ENCODE measurements around the gene TMPRSS4. TPM values are rescaled to one million over a fixed set of nuclear protein-coding genes. Genes with fewer than 3 reads are reported as not detected.

Gene TMPRSS4
- total RNA-seq, 1 experiment from 2014 or later = 1.5 TPM

- no peak for TF ChIP-seq CTCF (conservative IDR thresholded peaks at IDR 0.05; ENCODE audit: low read depth, low read length)
- TF ChIP-seq EZH2phosphoT487 (IDR thresholded peaks at IDR 0.05; ENCODE audit: borderline replicate concordance, low read length) = no peak
- TF ChIP-seq EZH2 (IDR thresholded peaks at IDR 0.05; ENCODE audit: low read length, unreplicated experiment) = no peak
- Histone ChIP-seq H3K9me3 (ENCODE audit: low read length) (no peaks in the 10 kb centered on the region), H3K36me3 (ENCODE audit: low read depth, low read length) (no peaks in the 10 kb centered on the region), H3K4me2 (ENCODE audit: low read length) (no peak overlapping the region; the same call in 1 of the 2 replicates), H4K20me1 (ENCODE audit: low read length) (no peaks in the 10 kb centered on the region), H2AFZ (ENCODE audit: low read length) (no peak overlapping the region), H3F3A (ENCODE audit: low read length, unreplicated experiment) (no peaks in the 10 kb centered on the region), H3K27me3 (ENCODE audit: low read length) (peaks cover 44% of the 10 kb centered on the region), H3K4me3 (ENCODE audit: low read length) (no peak overlapping the region), H3K4me1 (ENCODE audit: insufficient read depth, low read length) (peaks cover 1% of the 10 kb centered on the region; the same call in 1 of the 2 replicates), H3K79me2 (ENCODE audit: low read length) (no peaks in the 10 kb centered on the region), H3K27ac (ENCODE audit: low read length) (no peak overlapping the region), H3K9ac (ENCODE audit: low read length) (no peak overlapping the region), H3K9me2 (replicated peaks; ENCODE audit: low read length) (no peaks in the 10 kb centered on the region)
- no TSS peak for BruUV-seq (replicated peaks)
- ChIA-PET POLR2A (ENCODE audit: unreplicated experiment) (no interaction called here), CTCF (interaction anchor here (0.7 kb wide), 1 partner anchor 49 kb away, joined by 4 read pairs; no protein-coding TSS in a partner anchor)
- ATAC-seq (no peak), DNase-seq (no peak)
- intact Hi-C loops (cut with micrococcal nuclease) = loop anchor here (5.0 kb wide), 1 partner anchor 341 kb away; no protein-coding TSS in a partner anchor
These were observed 69.7 kb downstream of the TMPRSS4 start for GRCh38 chr11:118146554-118146953.

GRCh38 chr11:118147502-118147901 is 70.6 kb downstream of the TMPRSS4 start:
- H3K36me3 ChIP-seq (ENCODE audit: low read depth, low read length) = no peaks in the 10 kb centered on the region
- intact Hi-C loops (cut with micrococcal nuclease) = loop anchor here (5.0 kb wide), 1 partner anchor 340 kb away; no protein-coding TSS in a partner anchor
- TF ChIP-seq EZH2phosphoT487 (IDR thresholded peaks at IDR 0.05; ENCODE audit: borderline replicate concordance, low read length) (no peak), CTCF (conservative IDR thresholded peaks at IDR 0.05; ENCODE audit: low read depth, low read length) (no peak), EZH2 (IDR thresholded peaks at IDR 0.05; ENCODE audit: low read length, unreplicated experiment) (no peak)
- no peak overlapping the region for H3K4me2 ChIP-seq (ENCODE audit: low read length)
- no peaks in the 10 kb centered on the region for H3K9me3 ChIP-seq (ENCODE audit: low read length)
- DNase-seq = no peak
- BruUV-seq (replicated peaks) = no TSS peak
- no peak overlapping the region for H2AFZ ChIP-seq (ENCODE audit: low read length)
- H3K9ac ChIP-seq (ENCODE audit: low read length) = no peak overlapping the region
- ChIA-PET POLR2A (ENCODE audit: unreplicated experiment) (no interaction called here), CTCF (no interaction called here)
- peaks cover 10% of the 10 kb centered on the region; the same call in 1 of the 2 replicates for H3K4me1 ChIP-seq (ENCODE audit: insufficient read depth, low read length)
- H3K9me2 ChIP-seq (replicated peaks; ENCODE audit: low read length) = no peaks in the 10 kb centered on the region
- no peaks in the 10 kb centered on the region for H4K20me1 ChIP-seq (ENCODE audit: low read length)
- ATAC-seq = no peak
- H3K4me3 ChIP-seq (ENCODE audit: low read length) = no peak overlapping the region
- no peak overlapping the region for H3K27ac ChIP-seq (ENCODE audit: low read length)
- no peaks in the 10 kb centered on the region for H3K79me2 ChIP-seq (ENCODE audit: low read length)
- peaks cover 52% of the 10 kb centered on the region for H3K27me3 ChIP-seq (ENCODE audit: low read length)
- H3F3A ChIP-seq (ENCODE audit: low read length, unreplicated experiment) = no peaks in the 10 kb centered on the region

GRCh38 chr11:118148240-118148639 is 71.4 kb downstream of the TMPRSS4 start:
- TF ChIP-seq CTCF (conservative IDR thresholded peaks at IDR 0.05; ENCODE audit: low read depth, low read length) = no peak
- no peak for TF ChIP-seq EZH2phosphoT487 (IDR thresholded peaks at IDR 0.05; ENCODE audit: borderline replicate concordance, low read length)
- no peak for TF ChIP-seq EZH2 (IDR thresholded peaks at IDR 0.05; ENCODE audit: low read length, unreplicated experiment)
- Histone ChIP-seq H3K79me2 (ENCODE audit: low read length) (no peaks in the 10 kb centered on the region), H4K20me1 (ENCODE audit: low read length) (no peaks in the 10 kb centered on the region), H3K27ac (ENCODE audit: low read length) (no peak overlapping the region), H3K9me2 (replicated peaks; ENCODE audit: low read length) (no peaks in the 10 kb centered on the region), H2AFZ (ENCODE audit: low read length) (no peak overlapping the region), H3K4me3 (ENCODE audit: low read length) (no peak overlapping the region), H3F3A (ENCODE audit: low read length, unreplicated experiment) (no peaks in the 10 kb centered on the region), H3K9ac (ENCODE audit: low read length) (no peak overlapping the region), H3K4me1 (ENCODE audit: insufficient read depth, low read length) (peaks cover 14% of the 10 kb centered on the region; the same call in 1 of the 2 replicates), H3K27me3 (ENCODE audit: low read length) (peaks cover 56% of the 10 kb centered on the region), H3K36me3 (ENCODE audit: low read depth, low read length) (no peaks in the 10 kb centered on the region), H3K4me2 (ENCODE audit: low read length) (no peak overlapping the region), H3K9me3 (ENCODE audit: low read length) (no peaks in the 10 kb centered on the region)
- ChIA-PET POLR2A (ENCODE audit: unreplicated experiment) (no interaction called here), CTCF (no interaction called here)
- no TSS peak for BruUV-seq (replicated peaks)
- ATAC-seq = no peak
- no peak for DNase-seq
- intact Hi-C loops (cut with micrococcal nuclease) = loop anchor here (5.0 kb wide), 1 partner anchor 339 kb away; no protein-coding TSS in a partner anchor

All from PC-3 (cell line).